ENCODE results near the gene ABLIM3.

Gene ABLIM3

GRCh38 chr5:149188383-149188782 lies 47.1 kb downstream of the ABLIM3 start:
- DNase-seq (ENCODE audit: low spot score), result no peak

- no peak for DNase-seq (ENCODE audit: low spot score)
Measured at GRCh38 chr5:149195337-149195887, 54.1 kb downstream of the ABLIM3 start.

GRCh38 chr5:149195962-149196361 lies 54.7 kb downstream of the ABLIM3 start:
- DNase-seq (ENCODE audit: low spot score), result no peak

GRCh38 chr5:149198148-149198547 lies 56.9 kb downstream of the ABLIM3 start:
- DNase-seq (ENCODE audit: low spot score), result no peak

- DNase-seq (ENCODE audit: low spot score), result no peak
Measured at GRCh38 chr5:149200355-149200754, 59.1 kb downstream of the ABLIM3 start.

GRCh38 chr5:149201121-149201637 lies 59.9 kb downstream of the ABLIM3 start:
- no peak for DNase-seq (ENCODE audit: low spot score)

GRCh38 chr5:149202910-149203451 lies 61.7 kb downstream of the ABLIM3 start:
- DNase-seq (ENCODE audit: low spot score), result no peak

GRCh38 chr5:149203921-149204441 lies 62.7 kb downstream of the ABLIM3 start:
- DNase-seq (ENCODE audit: low spot score), result no peak

- no peak for DNase-seq (ENCODE audit: low spot score)
Measured at GRCh38 chr5:149205625-149206523, 64.6 kb downstream of the ABLIM3 start.

- no peak for DNase-seq (ENCODE audit: low spot score)
Measured at GRCh38 chr5:149206524-149207141, 65.3 kb downstream of the ABLIM3 start.

GRCh38 chr5:149207831-149208230 lies 66.5 kb downstream of the ABLIM3 start:
- DNase-seq (ENCODE audit: low spot score), result no peak

GRCh38 chr5:149210225-149210624 lies 68.9 kb downstream of the ABLIM3 start:
- no peak for DNase-seq (ENCODE audit: low spot score)

GRCh38 chr5:149210968-149211490 lies 69.7 kb downstream of the ABLIM3 start:
- peak; percentile 80 for DNase-seq (ENCODE audit: low spot score)

GRCh38 chr5:149211566-149211965 lies 70.3 kb downstream of the ABLIM3 start:
- DNase-seq (ENCODE audit: low spot score), result no peak

- DNase-seq (ENCODE audit: low spot score), result no peak
Measured at GRCh38 chr5:149212198-149212951, 71.1 kb downstream of the ABLIM3 start.

GRCh38 chr5:149213264-149213880 lies 72.1 kb downstream of the ABLIM3 start:
- DNase-seq (ENCODE audit: low spot score), result no peak

- no peak for DNase-seq (ENCODE audit: low spot score)
Measured at GRCh38 chr5:149215478-149216090, 74.3 kb downstream of the ABLIM3 start.

- DNase-seq (ENCODE audit: low spot score), result no peak
Measured at GRCh38 chr5:149216496-149216895, 75.2 kb downstream of the ABLIM3 start.

- no peak for DNase-seq (ENCODE audit: low spot score)
Measured at GRCh38 chr5:149217096-149217802, 76.0 kb downstream of the ABLIM3 start.

GRCh38 chr5:149217803-149218155 lies 76.5 kb downstream of the ABLIM3 start:
- DNase-seq (ENCODE audit: low spot score), result no peak

Measured in ecto neural progenitor cell (in vitro differentiated cells).